ENCODE data around the gene NMB.
"Not testable (repeated sequence)": the region's sequence is repeated elsewhere in the genome, so short reads cannot be mapped to it uniquely, and the experiment has no call there.

NMB gene, protein sequence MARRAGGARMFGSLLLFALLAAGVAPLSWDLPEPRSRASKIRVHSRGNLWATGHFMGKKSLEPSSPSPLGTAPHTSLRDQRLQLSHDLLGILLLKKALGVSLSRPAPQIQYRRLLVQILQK

GRCh38 chr15:84658080-84658787 is at the start of gene NMB:
Gene NMB (minus strand): TSS chr15:84658199. CDS start chr15:84658152, 47 bp downstream.
- peak; percentile 98 for DNase-seq (ENCODE audit: low spot score)

GRCh38 chr15:84703808-84704207 is 45.8 kb upstream of the NMB start:
- no peak for DNase-seq (ENCODE audit: low spot score)

DNA sequence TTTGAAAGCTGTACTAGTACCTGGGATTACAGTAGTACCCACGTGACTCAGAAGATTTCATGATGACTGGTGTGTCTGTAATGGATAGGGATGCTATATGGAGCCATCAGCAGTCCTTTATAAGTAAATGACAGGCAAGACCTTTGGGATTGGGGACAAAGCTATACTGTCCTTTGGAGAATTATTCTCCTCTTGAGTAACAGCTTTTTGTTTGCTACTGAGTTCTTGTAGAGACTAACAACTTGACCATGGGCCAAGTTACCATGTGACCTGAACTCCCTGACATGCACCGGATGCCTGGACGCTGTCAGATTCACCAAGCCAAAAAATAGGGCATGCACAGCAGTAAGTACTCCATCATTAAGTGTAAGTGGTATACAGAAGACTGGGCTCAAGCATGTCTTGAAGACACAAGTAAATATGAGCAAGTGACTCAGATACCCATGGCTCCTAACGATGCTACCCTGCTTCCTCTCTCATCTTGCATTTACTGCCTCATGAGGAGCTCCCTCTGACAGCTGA is 45.0 kb upstream of the NMB start:
- no peak for DNase-seq (ENCODE audit: low spot score)

DNA sequence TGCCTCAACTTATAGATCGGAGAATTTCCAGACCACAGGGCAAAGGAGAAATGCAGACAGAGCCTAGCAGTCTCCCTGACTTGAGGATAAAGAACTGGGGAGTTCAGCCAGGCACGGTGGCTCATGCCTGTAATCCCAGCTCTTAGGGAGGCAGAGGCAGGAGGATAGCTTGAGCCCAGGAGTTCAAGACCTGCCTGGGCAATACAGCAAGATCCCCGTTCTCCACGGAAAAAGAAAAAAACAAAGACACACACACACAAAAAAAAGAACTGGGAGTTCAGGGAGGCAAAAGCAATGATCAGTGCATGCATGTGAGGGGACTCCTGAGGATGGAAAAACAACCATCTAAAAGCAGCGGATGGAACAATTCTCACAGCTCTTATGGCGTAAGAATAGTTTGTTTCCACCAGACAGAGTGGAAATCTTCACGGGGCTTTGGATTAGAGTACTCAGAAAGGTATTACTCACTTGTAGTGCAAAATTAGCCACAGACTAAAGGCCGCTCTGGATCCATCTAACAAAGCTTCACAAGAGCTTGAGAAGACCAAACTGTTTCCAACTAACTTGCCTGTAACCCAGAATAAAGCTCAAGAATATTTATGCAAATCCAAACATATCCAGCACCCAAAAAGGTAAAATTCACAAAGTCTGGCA is 41.7 kb upstream of the NMB start:
- no peak for DNase-seq (ENCODE audit: low spot score)

DNA sequence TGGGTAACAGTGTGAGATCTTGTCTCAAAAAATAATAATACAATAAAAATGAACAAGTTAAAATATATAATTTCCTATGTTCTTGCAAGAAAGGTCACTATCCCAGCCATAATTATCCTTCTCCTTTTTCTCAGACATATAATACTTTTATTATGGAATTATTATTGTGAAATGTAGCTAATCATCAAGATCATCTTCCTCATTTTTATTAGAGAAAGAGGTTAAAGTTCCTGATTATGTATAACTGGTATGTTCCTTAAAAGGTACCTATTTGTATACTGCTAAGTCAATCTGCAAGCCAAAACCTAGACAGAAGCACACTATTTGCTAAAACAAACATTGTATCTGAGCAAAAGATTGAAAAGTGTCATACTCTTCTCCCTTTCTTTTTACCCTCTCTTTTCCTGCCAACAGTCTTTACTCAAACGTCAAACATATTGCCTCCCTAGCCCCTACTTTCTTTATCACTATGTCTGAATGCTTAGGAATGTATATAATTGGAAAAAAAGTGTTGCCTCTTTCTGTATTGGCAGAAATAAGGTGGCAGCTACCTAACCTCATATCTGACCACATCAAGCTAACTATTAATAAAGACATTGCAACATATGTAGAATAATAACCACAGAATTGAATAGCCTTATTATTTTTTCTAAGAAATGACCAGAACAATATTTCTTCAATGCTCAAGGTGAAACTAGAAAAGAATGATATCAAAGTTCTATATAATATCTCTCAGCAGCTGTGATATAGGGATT is 39.4 kb upstream of the NMB start:
- no peak for DNase-seq (ENCODE audit: low spot score)

GRCh38 chr15:84696757-84697156 is 38.8 kb upstream of the NMB start:
- no peak for DNase-seq (ENCODE audit: low spot score)

GRCh38 chr15:84690342-84690741 is 32.3 kb upstream of the NMB start:
- DNase-seq (ENCODE audit: low spot score): no peak

GRCh38 chr15:84689858-84690257 is 31.9 kb upstream of the NMB start:
- DNase-seq (ENCODE audit: low spot score): no peak

GRCh38 chr15:84686446-84686845 is 28.4 kb upstream of the NMB start:
- DNase-seq (ENCODE audit: low spot score): not testable (repeated sequence)

- DNase-seq (ENCODE audit: low spot score): no peak
These were observed 27.3 kb upstream of the NMB start for GRCh38 chr15:84685304-84685703.

GRCh38 chr15:84684092-84684491 is 26.1 kb upstream of the NMB start:
- no peak for DNase-seq (ENCODE audit: low spot score)

GRCh38 chr15:84681831-84682230 is 23.8 kb upstream of the NMB start:
- no peak for DNase-seq (ENCODE audit: low spot score)

GRCh38 chr15:84671211-84671610 is 13.2 kb upstream of the NMB start:
- no peak for DNase-seq (ENCODE audit: low spot score)

GRCh38 chr15:84669726-84670125 is 11.7 kb upstream of the NMB start:
- no peak for DNase-seq (ENCODE audit: low spot score)

DNA sequence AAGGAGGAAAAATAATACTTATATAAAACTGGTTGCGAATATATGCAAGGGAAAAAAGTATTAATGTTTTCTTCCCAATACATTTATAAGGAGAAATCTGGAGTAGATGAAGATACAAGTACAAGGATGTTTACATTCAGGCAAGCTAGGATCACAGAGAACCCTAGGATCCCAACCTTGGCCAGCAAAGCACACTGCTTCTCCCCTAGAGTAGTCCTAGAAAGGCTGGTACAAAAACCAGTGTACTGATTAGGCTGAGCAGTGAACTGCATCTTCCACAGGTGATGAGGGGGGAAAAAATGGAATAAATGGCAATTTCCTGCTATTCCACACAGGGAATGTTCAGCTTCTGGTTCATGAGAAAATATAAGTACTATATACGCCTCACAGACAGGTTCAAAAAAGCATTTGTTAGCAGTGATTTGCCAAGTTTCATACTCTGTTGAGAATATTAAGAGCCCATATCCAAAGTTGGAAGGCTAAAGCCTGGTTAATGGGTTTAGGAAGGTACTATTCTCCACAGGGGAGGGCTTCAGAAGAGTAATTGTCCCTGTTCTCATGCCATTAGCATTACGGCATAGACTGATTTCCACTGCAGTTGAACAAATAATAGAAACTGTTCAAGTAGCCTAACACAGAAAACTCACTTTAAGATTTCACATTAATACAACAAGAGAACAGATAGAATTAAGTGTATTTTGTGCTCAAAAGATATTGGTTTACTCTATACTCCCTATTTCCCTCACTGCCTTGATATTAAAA is 10.4 kb upstream of the NMB start:
- DNase-seq (ENCODE audit: low spot score): no peak

- DNase-seq (ENCODE audit: low spot score): no peak
These were observed 8.4 kb upstream of the NMB start for GRCh38 chr15:84666373-84666772.

- DNase-seq (ENCODE audit: low spot score): no peak
These were observed 3.0 kb upstream of the NMB start for GRCh38 chr15:84661001-84661400.

GRCh38 chr15:84659904-84660781 is 2.1 kb upstream of the NMB start:
- DNase-seq (ENCODE audit: low spot score): no peak

GRCh38 chr15:84658788-84659411 is 901 bp upstream of the NMB start:
- DNase-seq (ENCODE audit: low spot score): no peak

- DNase-seq (ENCODE audit: low spot score): no peak
These were observed 285 bp downstream of the NMB start for GRCh38 chr15:84657748-84658079.

DNA sequence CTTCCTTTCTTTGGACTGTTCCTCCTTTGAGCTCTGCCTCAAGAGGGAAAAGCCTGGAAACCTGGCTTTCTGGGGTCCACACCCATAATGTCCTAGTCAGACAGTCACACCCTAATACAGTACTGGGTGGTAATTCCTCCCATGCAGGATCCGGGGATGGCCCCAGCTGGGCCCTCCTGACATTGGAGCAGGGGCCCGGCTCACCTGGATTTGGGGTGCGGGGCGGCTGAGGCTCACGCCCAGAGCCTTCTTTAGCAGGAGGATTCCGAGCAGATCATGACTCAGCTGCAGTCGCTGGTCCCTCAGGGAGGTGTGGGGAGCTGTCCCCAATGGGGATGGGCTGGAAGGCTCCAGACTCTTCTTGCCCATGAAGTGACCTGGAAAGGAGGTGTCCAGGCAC is 1.0 kb downstream of the NMB start:
- DNase-seq (ENCODE audit: low spot score): no peak

Data from HuH-7.5 (cell line).